ENCODE data around the gene BACE1.
"Not testable (repeated sequence)": the region's sequence is repeated elsewhere in the genome, so short reads cannot be mapped to it uniquely, and the experiment has no call there.

Gene BACE1

DNA sequence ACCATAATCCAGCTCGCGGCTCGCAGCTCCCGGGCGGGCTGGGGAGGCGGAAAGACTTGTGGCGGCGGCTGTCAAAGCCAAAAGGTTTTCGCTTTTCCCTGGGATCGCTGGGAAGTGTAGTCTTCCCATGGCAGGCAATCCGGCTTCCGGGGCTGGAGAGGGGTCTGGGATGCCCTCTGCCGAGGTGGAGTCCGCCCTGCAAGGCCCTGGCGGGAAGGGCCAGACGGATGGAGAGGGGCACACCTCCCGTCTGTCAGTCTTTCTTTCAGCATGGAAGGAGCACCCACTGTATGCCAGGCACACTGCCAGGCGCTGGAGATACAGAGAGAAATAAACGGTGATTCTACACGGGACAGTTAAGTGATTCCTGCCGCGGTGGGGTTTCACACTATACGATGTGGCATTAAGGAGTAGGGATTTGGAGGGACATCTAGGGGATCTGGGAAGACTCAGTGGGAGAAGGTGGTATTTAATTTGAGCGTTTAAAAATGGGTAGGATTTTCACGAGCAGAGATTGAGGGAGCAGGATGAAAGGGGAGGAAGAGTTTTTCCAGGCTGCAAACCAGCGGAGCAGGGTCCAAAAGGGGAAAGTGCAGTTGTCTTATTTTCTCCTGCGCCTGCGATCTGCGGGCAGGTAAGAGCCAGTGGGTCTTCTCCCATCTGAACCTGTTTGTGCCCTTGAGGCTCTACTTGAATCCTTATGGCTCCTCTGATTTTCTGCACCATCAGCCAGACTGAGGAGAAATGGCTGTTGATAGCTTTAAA, at the start of gene BACE1:
BACE1 (minus strand) TSS at position 60 of the 765 bp plus-strand sequence. CDS start 461 bp downstream, outside the sequence.
- no peak for DNase-seq (ENCODE audit: low read depth)

DNA sequence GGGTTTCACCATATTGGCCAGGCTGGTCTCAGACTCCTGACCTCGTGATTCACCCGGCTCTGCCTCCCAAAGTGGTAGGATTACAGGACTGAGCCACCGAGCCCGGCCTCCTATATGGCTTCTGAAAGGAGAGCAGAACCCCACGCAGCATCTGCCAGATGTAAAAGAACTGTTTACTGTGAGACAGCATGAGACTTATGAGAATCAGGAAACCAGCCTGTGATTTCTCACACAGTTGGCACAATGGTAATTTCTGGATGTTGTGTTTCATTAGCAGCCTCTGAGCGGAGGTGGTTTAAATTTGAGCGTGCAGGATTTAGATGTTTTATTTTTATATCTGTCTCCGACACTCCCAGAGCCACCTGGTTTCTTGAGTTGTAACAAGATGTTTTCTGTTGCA, 45.4 kb upstream of the BACE1 start:
- no peak for DNase-seq (ENCODE audit: low read depth)

- DNase-seq (ENCODE audit: low read depth): no peak
These were observed 40.3 kb upstream of the BACE1 start for GRCh38 chr11:117356126-117356890.

GRCh38 chr11:117354550-117354949, 38.5 kb upstream of the BACE1 start:
- DNase-seq (ENCODE audit: low read depth): no peak

- DNase-seq (ENCODE audit: low read depth): no peak
These were observed 29.0 kb upstream of the BACE1 start for GRCh38 chr11:117345039-117345438.

GRCh38 chr11:117337076-117337475, 21.0 kb upstream of the BACE1 start:
- no peak for DNase-seq (ENCODE audit: low read depth)

- no peak for DNase-seq (ENCODE audit: low read depth)
These were observed 19.3 kb upstream of the BACE1 start for GRCh38 chr11:117335399-117335798.

DNA sequence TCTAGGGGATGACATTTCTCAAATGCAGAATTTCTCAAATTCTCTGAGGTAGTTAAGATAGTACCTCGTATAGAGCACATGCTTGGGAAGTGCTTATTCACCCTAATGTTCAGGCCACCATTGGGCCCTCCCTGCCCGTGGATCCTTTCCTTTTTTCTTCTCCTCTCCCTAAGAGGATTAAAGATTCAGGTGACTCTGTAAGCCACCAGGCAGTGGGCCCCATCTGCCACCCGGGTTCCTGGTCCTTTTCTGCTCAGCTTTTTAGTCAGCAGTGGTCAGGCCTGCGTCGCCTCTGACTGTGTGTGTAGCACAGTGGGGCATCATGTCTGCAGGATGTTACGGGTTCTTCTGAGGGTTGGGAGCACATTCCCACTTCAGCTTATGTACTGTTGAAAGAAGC, 18.8 kb upstream of the BACE1 start:
- DNase-seq (ENCODE audit: low read depth): no peak

GRCh38 chr11:117333917-117334316, 17.9 kb upstream of the BACE1 start:
- no peak for DNase-seq (ENCODE audit: low read depth)

DNA sequence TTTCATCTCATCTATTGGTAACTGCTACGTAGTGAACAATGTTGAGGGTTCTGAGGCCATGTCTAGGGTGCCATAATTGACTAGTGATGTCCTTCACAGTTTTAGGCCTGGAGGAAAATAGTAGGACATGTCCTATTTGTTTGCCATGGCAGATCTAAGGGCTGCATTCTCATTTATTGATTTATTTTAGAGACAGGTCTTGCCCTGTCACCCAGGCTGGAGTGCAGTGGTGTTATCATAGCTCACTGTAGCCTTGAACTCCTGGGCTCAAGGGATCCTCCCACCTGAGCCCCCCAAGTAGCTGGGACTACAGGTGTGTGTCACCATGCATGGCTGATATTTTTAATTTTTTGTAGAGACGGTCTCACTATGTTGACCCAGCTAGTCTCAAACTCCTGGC, 16.8 kb upstream of the BACE1 start:
- DNase-seq (ENCODE audit: low read depth): no peak

DNA sequence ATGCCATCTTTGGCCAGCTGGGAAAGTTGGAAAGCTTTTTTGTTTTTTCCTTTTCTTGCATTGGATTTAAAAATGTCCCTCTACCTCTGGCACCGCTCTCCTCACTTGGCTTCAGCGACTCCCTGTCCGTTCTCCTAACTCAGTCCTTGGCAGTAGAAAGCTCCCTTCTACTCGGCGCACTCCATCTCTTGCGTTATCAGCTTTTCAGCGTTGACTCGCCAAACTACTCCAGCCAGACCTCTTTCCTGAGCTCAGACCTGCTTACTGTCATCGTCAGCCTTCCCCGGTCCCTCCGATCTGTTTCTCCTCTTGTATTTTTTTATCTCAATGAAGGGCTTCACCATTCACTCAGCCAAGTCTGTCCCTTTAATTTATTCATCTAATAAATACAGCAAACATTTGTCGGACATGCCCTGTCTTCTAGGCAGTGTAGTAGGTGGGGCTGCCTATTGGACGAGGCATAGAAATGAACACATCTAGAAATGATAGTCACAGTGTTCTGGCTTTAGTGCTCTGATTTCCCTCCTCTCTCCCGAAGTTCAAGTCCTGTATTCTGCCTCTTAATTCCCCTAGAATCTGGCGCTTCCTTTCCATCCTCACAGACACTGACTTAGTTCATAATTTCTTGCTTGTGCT, 12.4 kb upstream of the BACE1 start:
- no peak for DNase-seq (ENCODE audit: low read depth)

- peak; percentile 74 for DNase-seq (ENCODE audit: low read depth)
These were observed 11.7 kb upstream of the BACE1 start, which contains the start of gene CEP164 for GRCh38 chr11:117327567-117328374. CEP164 (plus strand) TSS chr11:117327854; CDS start chr11:117338587, 10,733 bp downstream.

- not testable (repeated sequence) for DNase-seq (ENCODE audit: low read depth)
These were observed 11.2 kb upstream of the BACE1 start for GRCh38 chr11:117327255-117327566.

- DNase-seq (ENCODE audit: low read depth): no peak
These were observed 3.3 kb upstream of the BACE1 start for GRCh38 chr11:117319214-117319840.

- no peak for DNase-seq (ENCODE audit: low read depth)
These were observed 2.7 kb upstream of the BACE1 start for GRCh38 chr11:117318738-117319137.

GRCh38 chr11:117315285-117316196, 515 bp downstream of the BACE1 start:
- DNase-seq (ENCODE audit: low read depth): no peak

DNA sequence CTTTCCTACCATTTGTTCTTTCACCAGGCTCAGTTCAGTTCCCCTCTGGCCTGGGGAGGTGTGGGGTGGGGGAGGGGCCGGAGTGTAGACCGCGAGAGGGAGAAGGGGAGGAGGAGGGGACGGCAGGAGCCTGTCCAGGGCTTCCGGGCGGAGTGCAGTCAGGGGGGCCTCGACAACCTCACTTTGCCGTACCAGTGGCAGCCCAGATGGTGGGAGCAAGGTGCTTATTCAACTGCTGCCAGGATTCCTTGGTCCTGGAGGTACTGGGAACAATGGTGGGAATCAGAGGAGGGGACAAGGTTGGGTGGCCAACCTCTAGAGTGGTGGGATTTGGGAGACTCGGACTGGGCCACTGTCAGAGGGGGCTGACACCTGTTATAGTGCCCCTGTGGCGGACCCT, 1.2 kb downstream of the BACE1 start:
- no peak for DNase-seq (ENCODE audit: low read depth)

DNA sequence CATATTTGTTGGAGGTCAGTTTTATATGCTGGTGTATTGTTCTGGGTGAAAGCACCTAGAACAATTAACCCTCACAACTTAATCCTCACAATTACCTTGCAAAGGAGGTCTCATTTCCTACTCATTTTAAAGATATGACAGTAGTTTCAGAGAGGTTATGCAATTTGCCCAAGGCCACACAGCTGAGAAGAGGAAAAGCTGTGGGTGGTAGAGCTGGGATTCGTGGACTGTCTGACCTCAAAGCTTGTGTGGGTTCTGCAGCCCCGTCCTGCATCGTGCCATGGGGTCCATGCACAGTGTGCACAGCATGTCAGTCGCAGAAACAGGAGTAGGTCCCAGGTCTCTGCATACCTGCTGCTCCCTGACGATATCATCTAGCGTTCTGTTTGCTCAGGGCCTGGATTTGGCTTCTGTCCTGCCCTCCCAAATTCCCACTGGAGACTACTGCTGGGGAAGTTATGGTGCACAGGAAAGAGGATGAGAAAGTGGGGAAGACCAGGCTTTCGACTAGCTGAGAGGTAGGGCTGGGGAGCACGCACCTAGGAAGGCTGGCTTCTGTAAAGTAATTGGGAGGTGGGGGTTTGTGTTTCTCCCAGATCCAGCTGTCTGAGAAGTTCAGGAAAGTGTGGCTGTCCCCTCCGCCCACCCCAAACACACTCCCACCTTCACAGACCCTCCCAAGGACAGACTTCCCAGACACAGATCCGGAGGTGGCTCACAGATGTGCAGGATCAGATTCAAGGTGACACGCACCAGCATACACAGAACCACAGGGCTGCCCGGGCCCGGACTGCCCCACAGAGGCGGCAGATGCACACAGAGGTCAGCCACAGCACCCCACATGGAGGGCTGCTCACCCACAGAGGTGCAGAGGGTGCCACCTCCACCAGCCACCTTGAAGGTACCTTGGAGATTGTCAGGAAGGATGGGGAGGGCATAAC, 2.0 kb downstream of the BACE1 start:
- DNase-seq (ENCODE audit: low read depth): no peak

- DNase-seq (ENCODE audit: low read depth): no peak
These were observed 3.0 kb downstream of the BACE1 start for GRCh38 chr11:117313091-117313490.

Measured in stimulated activated CD8-positive, alpha-beta memory T cell treated with anti-CD3 and anti-CD28 coated beads, Interleukin-15, amount 100 ng/mL, for 24 hours (primary cell).